ENCODE results near the gene TMPRSS11F.

The TMPRSS11F gene

GRCh38 chr4:68077737-68078136, 51.9 kb downstream of the TMPRSS11F start:
- DNase-seq (ENCODE audit: low spot score): no peak

GRCh38 chr4:68077301-68077700, 52.4 kb downstream of the TMPRSS11F start:
- DNase-seq (ENCODE audit: low spot score): no peak

GRCh38 chr4:68076194-68076593, 53.5 kb downstream of the TMPRSS11F start:
- DNase-seq (ENCODE audit: low spot score): no peak

DNA sequence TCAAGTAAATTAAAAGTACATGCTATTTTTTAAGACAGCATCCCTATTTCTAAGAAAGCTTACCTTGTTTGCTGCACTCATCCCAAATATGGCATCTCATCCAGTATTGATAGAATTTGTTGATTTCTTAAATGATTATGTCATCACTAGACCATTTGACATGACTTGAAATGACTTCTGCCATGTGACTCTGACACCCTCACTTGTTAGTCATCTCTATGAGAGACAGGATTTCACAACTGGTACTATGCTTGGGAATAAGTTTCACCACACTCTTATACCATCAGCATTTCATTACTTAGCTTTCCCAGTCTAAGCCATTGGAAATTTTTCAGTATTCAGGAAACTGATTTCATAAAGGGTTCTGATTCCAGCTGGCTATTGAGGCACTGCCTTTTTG, 55.3 kb downstream of the TMPRSS11F start:
- no peak for DNase-seq (ENCODE audit: low spot score)

DNA sequence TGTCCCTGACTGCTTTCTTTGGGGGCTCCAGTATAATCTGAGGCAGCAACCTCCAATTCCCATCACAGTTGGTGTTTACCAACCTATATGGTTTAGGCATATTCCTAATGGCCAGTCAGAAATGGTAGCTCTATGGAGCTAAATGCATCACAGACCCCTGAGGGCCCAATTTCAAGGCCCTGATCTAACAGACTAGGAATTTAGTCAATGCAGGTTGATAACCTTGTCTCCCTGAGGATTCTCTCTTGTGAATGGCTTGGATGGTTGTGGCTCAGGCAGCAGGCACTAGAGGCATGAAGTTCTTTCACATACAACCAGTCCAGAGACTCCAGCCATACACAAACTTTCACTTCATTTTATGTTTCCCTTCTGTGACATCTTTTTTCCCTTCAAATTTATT, 59.4 kb downstream of the TMPRSS11F start:
- no peak for DNase-seq (ENCODE audit: low spot score)

DNA sequence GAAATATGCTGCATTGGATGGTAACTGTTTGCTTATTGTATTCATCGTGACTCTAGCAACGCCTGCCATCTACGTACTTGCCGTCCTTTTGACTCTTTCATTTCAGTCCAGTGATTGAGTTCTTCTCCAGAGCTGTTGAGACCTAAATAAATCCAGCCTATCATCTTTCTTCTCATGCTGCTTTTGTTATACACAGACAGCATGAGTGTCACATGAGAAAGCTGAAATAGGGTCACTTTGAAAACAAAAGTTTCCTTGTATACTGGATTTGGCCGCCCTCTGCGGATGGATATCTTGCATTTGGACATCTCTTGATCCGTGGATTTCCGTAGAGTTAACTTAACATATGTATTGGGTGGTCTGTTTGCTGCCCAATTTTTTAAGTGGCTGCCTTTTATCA, 67.2 kb downstream of the TMPRSS11F start:
- DNase-seq (ENCODE audit: low spot score): no peak

DNA sequence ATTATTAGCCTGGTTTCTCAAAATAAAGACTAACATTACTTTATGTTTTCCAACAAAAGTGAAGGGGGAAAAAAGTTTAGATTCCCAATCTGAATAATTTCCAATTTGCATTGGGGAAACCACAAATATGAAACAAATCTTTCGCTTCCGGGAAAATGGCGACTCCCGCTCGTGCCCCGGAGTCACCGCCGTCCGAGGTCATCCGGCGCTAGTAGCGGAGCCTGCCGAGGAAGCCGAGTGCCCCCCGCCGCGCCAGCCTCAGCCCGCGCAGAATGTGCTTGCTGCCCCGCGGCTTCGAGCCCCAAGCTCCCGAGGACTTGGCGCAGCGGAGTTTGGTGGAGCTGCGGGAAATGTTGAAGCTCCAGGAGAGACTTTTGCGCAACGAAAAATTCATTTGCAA, 91.4 kb downstream of the TMPRSS11F start:
- DNase-seq (ENCODE audit: low spot score): no peak

DNA sequence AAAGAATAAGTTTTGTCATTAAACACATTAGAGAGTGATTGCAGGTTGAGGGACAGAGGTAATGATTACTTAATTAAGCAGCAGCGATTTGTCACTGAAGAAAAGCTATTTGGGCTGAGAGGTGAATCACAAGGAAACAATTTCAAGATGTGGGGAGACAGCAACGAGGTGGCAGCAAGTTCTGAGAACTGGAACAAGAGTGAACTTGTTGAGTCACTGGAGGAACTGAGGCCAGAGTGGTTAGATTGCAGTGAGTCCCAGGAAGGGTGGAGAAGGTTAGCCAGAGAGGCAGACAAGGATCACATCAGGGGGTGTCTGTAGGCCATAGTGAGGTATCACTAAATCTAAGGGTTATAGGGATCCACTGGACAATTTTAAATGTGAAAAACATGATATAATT, 108.5 kb downstream of the TMPRSS11F start:
- no peak for DNase-seq (ENCODE audit: low spot score)

DNA sequence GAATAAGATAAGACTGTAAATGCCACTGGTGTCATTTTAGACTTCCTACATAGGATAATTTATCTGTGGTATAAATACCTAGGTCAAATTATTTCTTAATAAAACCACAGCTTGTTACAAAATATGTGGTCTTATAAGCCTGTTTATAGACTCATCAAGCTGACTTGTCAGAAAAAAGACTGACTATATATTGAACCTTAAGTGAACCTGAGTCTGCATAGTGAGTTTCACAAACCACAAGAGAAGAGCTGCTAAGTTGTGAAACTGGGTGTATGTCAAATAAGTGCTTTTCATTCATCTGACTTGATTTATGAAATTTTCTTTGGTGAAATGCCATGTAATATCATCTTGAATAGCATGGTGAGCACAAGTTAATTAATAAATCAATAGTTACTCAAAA, 118.0 kb downstream of the TMPRSS11F start:
- DNase-seq (ENCODE audit: low spot score): no peak

Small RNAs within 50 kb of the gene (small RNA-seq; reads per million reads assigned to genes)
- gene RNU6-95P: 0 to 0.18 reads per million in 2 experiments
